ENCODE results near the gene REXO4.

Gene REXO4

GRCh38 chr9:133423216-133423615, 5.4 kb upstream of the REXO4 start:
- no peak for TF ChIP-seq CTCF (IDR thresholded peaks at IDR 0.05; ENCODE audit: insufficient read depth, low read depth, low read length, missing control alignments)
- DNase-seq (ENCODE audit: low read depth) = no peak

GRCh38 chr9:133421615-133422542, 4.1 kb upstream of the REXO4 start, which contains the start of gene ADAMTS13:
Gene ADAMTS13 (plus strand): TSS chr9:133422367. CDS start chr9:133422444, 77 bp downstream.
- no peak for TF ChIP-seq CTCF (IDR thresholded peaks at IDR 0.05; ENCODE audit: insufficient read depth, low read depth, low read length, missing control alignments)
- peak; percentile 13 for DNase-seq (ENCODE audit: low read depth)
- H3K4me3 ChIP-seq (ENCODE audit: low read length) = no peak within 1 kb of the TSS

More at GRCh38 chr9:133423216-133423615, 5.4 kb upstream of the REXO4 start:
- H3K4me3 ChIP-seq (ENCODE audit: low read length) = no peak overlapping the region

GRCh38 chr9:133420392-133420827, 2.6 kb upstream of the REXO4 start:
- H3K4me3 ChIP-seq (ENCODE audit: low read length) = no peak overlapping the region
- TF ChIP-seq CTCF (IDR thresholded peaks at IDR 0.05; ENCODE audit: insufficient read depth, low read depth, low read length, missing control alignments) = no peak
- no peak for DNase-seq (ENCODE audit: low read depth)

- peak; percentile 15 for DNase-seq (ENCODE audit: low read depth)
- no peak for TF ChIP-seq CTCF (IDR thresholded peaks at IDR 0.05; ENCODE audit: insufficient read depth, low read depth, low read length, missing control alignments)
- peak overlapping the region; percentile 93 for H3K4me3 ChIP-seq (ENCODE audit: low read length)
Measured at GRCh38 chr9:133419005-133419404, 1.2 kb upstream of the REXO4 start.

- H3K4me3 ChIP-seq (ENCODE audit: low read length) = no peak overlapping the region
- no peak for TF ChIP-seq CTCF (IDR thresholded peaks at IDR 0.05; ENCODE audit: insufficient read depth, low read depth, low read length, missing control alignments)
- DNase-seq (ENCODE audit: low read depth) = no peak
Measured at GRCh38 chr9:133415170-133415569, 2.6 kb downstream of the REXO4 start.

- no peak for DNase-seq (ENCODE audit: low read depth)
- no peak overlapping the region for H3K4me3 ChIP-seq (ENCODE audit: low read length)
Measured at GRCh38 chr9:133408042-133408441, 9.8 kb downstream of the REXO4 start.

More at GRCh38 chr9:133408042-133408441, 9.8 kb downstream of the REXO4 start:
- no peak for TF ChIP-seq CTCF (IDR thresholded peaks at IDR 0.05; ENCODE audit: insufficient read depth, low read depth, low read length, missing control alignments)

Data from epithelial cell of esophagus (primary cell).